Loucy (cell line): ENCODE results near the gene ZNF600.
"Not testable (repeated sequence)": the region's sequence is repeated elsewhere in the genome, so short reads cannot be mapped to it uniquely, and the experiment has no call there.

Experiments used
- H2AFZ ChIP-seq: fragments of 200-600 bp; sonication (generic); 2 replicates; pipeline ENCODE4 v1.6.0; 2016; ENCODE audit warnings: antibody characterized with exemption, mild to moderate bottlenecking, low read length, moderate library complexity
- H3F3A ChIP-seq: fragments of 200-600 bp; 2 replicates; pipeline ENCODE4 v1.6.0; 2016; ENCODE audit warnings: antibody characterized with exemption, low read depth, mild to moderate bottlenecking
- H3K27me3 ChIP-seq: fragments of 200-600 bp; sonication (generic); 2 replicates; pipeline ENCODE4 v1.6.1; 2014; ENCODE audit warnings: low read length, mild to moderate bottlenecking; ENCODE audit not compliant: insufficient read depth, poor library complexity, severe bottlenecking
- H3K36me3 ChIP-seq: fragments of 200-600 bp; sonication (generic); 2 replicates; pipeline ENCODE4 v1.6.1; 2016; ENCODE audit warnings: low read length; ENCODE audit not compliant: insufficient read depth
- H3K4me1 ChIP-seq: fragments of 200-600 bp; sonication (generic); 2 replicates; pipeline ENCODE4 v1.5.1; 2014; ENCODE audit warnings: low read length, mild to moderate bottlenecking; ENCODE audit not compliant: insufficient read depth, poor library complexity, severe bottlenecking
- H3K4me2 ChIP-seq: fragments of 200-600 bp; sonication (generic); 2 replicates; pipeline ENCODE4 v1.6.0; 2014; ENCODE audit warnings: antibody characterized with exemption, low read length, low read depth, mild to moderate bottlenecking; ENCODE audit not compliant: poor library complexity, severe bottlenecking
- H3K4me3 ChIP-seq: fragments of 200-600 bp; sonication (generic); 2 replicates; pipeline ENCODE4 v1.5.1; 2014; ENCODE audit warnings: low read length, mild to moderate bottlenecking, mixed read lengths; ENCODE audit not compliant: poor library complexity, severe bottlenecking
- H3K79me2 ChIP-seq: fragments of 200-600 bp; sonication (generic); 2 replicates; pipeline ENCODE4 v1.6.1; 2014; ENCODE audit warnings: low read length; ENCODE audit not compliant: insufficient read depth
- H3K9ac ChIP-seq: fragments of 200-600 bp; sonication (generic); 2 replicates; pipeline ENCODE4 v1.6.0; 2014; ENCODE audit warnings: mild to moderate bottlenecking, low read depth, low read length, moderate library complexity; ENCODE audit not compliant: poor library complexity, severe bottlenecking
- H3K9me2 ChIP-seq: fragments of 200-600 bp; sonication (generic); replicated peaks from 2 replicates; pipeline ENCODE4 v1.6.1; 2016; ENCODE audit warnings: low read depth, low read length, mixed read lengths
- H3K9me3 ChIP-seq: fragments of 200-600 bp; sonication (generic); 2 replicates; pipeline ENCODE4 v1.6.1; 2014; ENCODE audit warnings: mild to moderate bottlenecking, antibody characterized with exemption, low read length, low read depth; ENCODE audit not compliant: insufficient read depth
- H4K20me1 ChIP-seq: fragments of 200-600 bp; sonication (generic); 2 replicates; pipeline ENCODE4 v1.6.0; 2014; ENCODE audit warnings: antibody characterized with exemption, low read length, mild to moderate bottlenecking; ENCODE audit not compliant: insufficient read depth, poor library complexity, severe bottlenecking
- EZH2phosphoT487 ChIP-seq: fragments of 200-600 bp; IDR thresholded peaks from 2 replicates; pipeline ENCODE4 v1.6.1; 2018; ENCODE audit warnings: antibody characterized with exemption, mild to moderate bottlenecking, moderate library complexity, borderline replicate concordance
- TF ChIP-seq, protein P1 (sequence below): fragments of 200-600 bp; sonication (generic); conservative IDR thresholded peaks from 2 replicates; pipeline ENCODE4 v1.5.1; 2014; ENCODE audit warnings: mild to moderate bottlenecking, antibody characterized with exemption, low read length

The ZNF600 gene

GRCh38 chr19:52823676-52824075, 37.1 kb upstream of the ZNF600 start:
- peaks cover 11% of the 10 kb centered on the region for H3K79me2 ChIP-seq
- H3K9ac ChIP-seq = no peak overlapping the region
- no peaks in the 10 kb centered on the region for H3K4me1 ChIP-seq
- H3K9me3 ChIP-seq = no peaks in the 10 kb centered on the region
- H3K4me3 ChIP-seq = no peak overlapping the region
- no peaks in the 10 kb centered on the region for H3F3A ChIP-seq
- TF ChIP-seq, protein P1, sequence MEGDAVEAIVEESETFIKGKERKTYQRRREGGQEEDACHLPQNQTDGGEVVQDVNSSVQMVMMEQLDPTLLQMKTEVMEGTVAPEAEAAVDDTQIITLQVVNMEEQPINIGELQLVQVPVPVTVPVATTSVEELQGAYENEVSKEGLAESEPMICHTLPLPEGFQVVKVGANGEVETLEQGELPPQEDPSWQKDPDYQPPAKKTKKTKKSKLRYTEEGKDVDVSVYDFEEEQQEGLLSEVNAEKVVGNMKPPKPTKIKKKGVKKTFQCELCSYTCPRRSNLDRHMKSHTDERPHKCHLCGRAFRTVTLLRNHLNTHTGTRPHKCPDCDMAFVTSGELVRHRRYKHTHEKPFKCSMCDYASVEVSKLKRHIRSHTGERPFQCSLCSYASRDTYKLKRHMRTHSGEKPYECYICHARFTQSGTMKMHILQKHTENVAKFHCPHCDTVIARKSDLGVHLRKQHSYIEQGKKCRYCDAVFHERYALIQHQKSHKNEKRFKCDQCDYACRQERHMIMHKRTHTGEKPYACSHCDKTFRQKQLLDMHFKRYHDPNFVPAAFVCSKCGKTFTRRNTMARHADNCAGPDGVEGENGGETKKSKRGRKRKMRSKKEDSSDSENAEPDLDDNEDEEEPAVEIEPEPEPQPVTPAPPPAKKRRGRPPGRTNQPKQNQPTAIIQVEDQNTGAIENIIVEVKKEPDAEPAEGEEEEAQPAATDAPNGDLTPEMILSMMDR = no peak
- TF ChIP-seq EZH2phosphoT487 = no peak
- no peaks in the 10 kb centered on the region for H3K36me3 ChIP-seq
- no peaks in the 10 kb centered on the region for H3K27me3 ChIP-seq
- no peak overlapping the region for H2AFZ ChIP-seq
- no peaks in the 10 kb centered on the region for H4K20me1 ChIP-seq
- H3K9me2 ChIP-seq = no peaks in the 10 kb centered on the region
- H3K4me2 ChIP-seq = no peak overlapping the region

DNA sequence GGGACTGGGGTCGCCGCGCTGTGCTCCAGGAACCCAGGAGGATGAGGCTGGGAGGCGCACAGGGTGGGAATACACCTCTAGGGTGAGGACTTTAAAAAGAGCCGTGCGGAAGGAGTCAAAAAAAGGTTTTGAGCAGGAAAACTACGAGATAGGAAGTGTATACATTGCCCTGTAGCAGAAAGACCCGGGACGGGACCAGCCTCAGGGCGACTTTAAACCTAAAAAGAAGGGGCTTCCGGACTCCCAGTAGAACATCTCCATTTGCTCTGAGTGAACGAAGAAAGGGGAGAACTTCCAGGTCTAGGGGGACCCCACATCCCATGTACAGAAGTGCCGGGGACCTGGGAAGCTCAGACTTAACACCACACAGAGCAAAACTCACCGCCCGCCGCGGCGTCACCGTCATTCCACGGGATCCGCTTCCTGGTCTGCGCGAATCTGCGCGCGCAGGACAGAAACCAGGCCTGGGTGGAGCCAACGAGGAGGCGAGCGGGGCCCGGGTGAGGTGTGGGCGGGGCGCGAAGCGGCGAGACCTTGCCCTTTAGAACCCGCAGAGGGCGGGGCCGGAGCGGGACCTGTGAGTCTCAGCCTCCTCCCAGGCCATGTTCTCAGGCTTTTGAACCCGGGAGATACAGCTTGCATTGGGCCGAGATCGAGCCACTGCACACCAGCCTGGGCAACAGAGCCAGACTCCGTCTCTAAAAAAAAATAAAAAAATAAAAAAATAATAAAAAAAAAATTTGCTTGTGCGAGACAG, 34.8 kb upstream of the ZNF600 start, which contains the start of gene ZNF28:
TSS of gene ZNF28 (minus strand) at position 430 of the 757 bp plus-strand sequence. CDS start 3,675 bp downstream, outside the sequence.
- Histone ChIP-seq H3K79me2 (peaks cover 11% of the 10 kb centered on the region), H3K4me2 (peak within 1 kb of the TSS; percentile 95), H2AFZ (peak within 1 kb of the TSS; percentile 84), H3K4me3 (peak within 1 kb of the TSS; percentile 91), H3K9ac (peak within 1 kb of the TSS; percentile 90)
- H3K9me3 ChIP-seq, H3K27me3 ChIP-seq, H3K9me2 ChIP-seq, H3F3A ChIP-seq, H3K36me3 ChIP-seq, H3K4me1 ChIP-seq, H4K20me1 ChIP-seq: not testable (repeated sequence)

DNA sequence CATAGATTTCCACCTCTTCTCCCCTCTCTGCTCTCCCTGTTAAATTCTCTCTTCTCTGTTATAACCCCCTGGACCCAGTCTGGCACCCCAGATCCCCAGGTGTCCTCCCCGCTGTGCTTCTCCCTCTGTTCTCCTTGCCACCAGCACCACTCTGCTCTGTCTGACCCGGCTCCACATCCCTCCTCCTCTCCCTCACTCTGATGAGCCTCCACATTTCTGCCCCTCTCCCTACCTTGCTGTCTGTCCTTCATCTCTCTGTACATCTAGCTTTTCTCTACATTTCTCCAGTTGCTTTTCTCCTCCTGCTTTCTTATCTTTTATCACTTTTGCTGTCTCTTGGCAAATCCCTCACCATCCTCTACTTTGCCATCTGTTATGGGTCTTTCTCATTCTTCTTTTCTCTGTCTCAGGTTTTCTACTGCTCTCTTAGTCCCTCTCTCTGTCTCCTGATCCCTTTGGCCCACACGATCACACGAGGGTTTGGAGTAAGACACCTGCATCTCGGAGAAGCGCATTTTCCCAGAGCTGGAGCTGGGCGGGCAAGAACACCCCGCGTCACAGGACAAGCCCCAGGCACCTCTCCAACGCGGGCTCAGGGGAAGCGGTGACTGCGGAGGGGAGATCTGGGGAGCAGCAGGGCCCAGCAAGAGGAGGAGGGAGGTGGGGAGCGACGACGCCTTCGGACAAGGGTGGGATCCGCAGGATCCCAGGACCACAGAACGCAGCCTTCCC, 34.0 kb upstream of the ZNF600 start:
- H4K20me1 ChIP-seq, H3F3A ChIP-seq, H3K9me2 ChIP-seq, H3K9me3 ChIP-seq, H3K4me1 ChIP-seq, H3K36me3 ChIP-seq, H3K27me3 ChIP-seq: not testable (repeated sequence)
- H3K4me3 ChIP-seq = peak overlapping the region; percentile 91
- H3K9ac ChIP-seq = peak overlapping the region; percentile 90
- H3K79me2 ChIP-seq = peaks cover 11% of the 10 kb centered on the region
- peak overlapping the region; percentile 84 for H2AFZ ChIP-seq
- peak overlapping the region; percentile 95 for H3K4me2 ChIP-seq

- Histone ChIP-seq H3K9ac (no peak overlapping the region), H3K9me2 (no peaks in the 10 kb centered on the region), H3F3A (no peaks in the 10 kb centered on the region), H3K4me1 (no peaks in the 10 kb centered on the region), H3K9me3 (no peaks in the 10 kb centered on the region), H2AFZ (no peak overlapping the region), H3K27me3 (no peaks in the 10 kb centered on the region), H3K4me2 (no peak overlapping the region), H3K36me3 (peaks cover 16% of the 10 kb centered on the region; the same call in 1 of the 2 replicates), H3K79me2 (no peaks in the 10 kb centered on the region), H4K20me1 (no peaks in the 10 kb centered on the region), H3K4me3 (no peak overlapping the region)
- no peak for TF ChIP-seq EZH2phosphoT487
- TF ChIP-seq, protein P1 = no peak
Observed at GRCh38 chr19:52809801-52810200, 23.2 kb upstream of the ZNF600 start.

GRCh38 chr19:52799950-52800640, 13.5 kb upstream of the ZNF600 start:
- not testable (repeated sequence) for H3K27me3 ChIP-seq, H3K4me1 ChIP-seq, H4K20me1 ChIP-seq, H3K9me2 ChIP-seq, H3K79me2 ChIP-seq, H3F3A ChIP-seq, H3K4me2 ChIP-seq, H3K4me3 ChIP-seq, H3K9ac ChIP-seq, H2AFZ ChIP-seq
- H3K36me3 ChIP-seq = peaks cover 51% of the 10 kb centered on the region; the same call in 1 of the 2 replicates
- H3K9me3 ChIP-seq = peaks cover 32% of the 10 kb centered on the region; the same call in 1 of the 2 replicates
